Measurements from ENCODE around the gene CRYAA.
"Not testable (repeated sequence)": the region's sequence is repeated elsewhere in the genome, so short reads cannot be mapped to it uniquely, and the experiment has no call there.

Gene CRYAA, protein sequence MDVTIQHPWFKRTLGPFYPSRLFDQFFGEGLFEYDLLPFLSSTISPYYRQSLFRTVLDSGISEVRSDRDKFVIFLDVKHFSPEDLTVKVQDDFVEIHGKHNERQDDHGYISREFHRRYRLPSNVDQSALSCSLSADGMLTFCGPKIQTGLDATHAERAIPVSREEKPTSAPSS

DNA sequence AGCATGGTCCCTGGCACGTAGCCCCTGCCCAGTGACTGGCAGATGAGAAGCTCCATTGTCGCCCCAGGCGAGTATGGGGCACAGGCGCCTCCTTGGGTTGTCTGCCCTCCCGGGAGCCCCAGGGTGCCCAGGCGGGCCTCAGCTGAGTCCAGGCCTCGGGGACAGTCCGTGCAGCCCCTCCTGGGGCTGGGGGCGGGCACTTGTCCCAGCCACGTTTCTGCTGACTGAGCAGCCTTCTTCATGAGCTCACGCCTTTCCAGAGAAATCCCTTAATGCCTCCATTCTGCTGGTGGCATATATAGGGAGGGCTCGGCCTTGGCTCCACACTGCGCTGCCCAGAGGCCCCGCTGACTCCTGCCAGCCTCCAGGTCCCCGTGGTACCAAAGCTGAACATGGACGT lies at the start of gene CRYAA:
Gene CRYAA, plus strand, starts transcription at position 301 of the 400 bp plus-strand sequence. Its CDS starts 92 bp downstream, at position 393.
- not testable (repeated sequence) for DNase-seq

GRCh38 chr21:43130094-43130493 lies 38.7 kb upstream of the CRYAA start:
- not testable (repeated sequence) for DNase-seq

- DNase-seq, result not testable (repeated sequence)
These were observed 34.3 kb upstream of the CRYAA start for GRCh38 chr21:43134520-43134919.

DNA sequence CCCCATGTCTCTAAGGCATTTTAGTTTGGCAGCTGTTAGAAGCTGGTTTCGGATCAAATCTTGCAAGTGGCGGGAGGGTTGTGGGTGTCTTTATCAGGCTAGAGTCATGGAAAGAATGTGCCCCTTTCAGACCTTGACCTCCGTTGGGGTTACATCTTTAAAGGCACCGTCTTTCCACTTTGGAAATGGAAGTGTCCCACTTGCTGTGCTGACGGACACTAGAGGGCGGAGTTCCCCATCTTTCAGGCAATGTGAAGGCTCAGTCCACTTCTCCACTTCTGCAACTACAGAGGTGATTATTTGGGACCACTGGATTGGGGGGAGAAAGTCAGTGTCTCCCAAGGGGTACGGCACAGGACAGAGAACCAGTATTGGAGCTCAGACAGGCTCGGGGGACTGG lies 29.9 kb upstream of the CRYAA start:
- not testable (repeated sequence) for DNase-seq

- not testable (repeated sequence) for DNase-seq
These were observed 27.4 kb upstream of the CRYAA start for GRCh38 chr21:43141407-43141806.

DNA sequence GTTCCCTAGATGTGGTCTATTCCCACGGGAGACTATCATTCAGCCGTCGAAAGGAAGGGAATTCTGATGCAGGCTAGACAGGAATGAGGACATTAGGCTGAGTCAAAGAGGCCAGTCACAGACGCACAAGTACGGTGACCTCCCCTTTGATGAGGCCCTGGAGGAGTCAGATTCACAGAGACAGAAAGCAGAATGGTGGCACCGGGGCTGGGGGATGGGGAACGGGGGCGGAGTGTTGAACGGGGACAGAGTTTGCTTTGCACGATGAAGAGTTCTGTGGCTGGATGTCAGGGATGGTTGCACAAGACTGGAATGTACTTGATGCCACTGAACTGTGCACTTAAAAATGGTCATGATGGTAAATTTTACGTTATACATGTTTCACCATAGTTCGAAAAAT lies 22.2 kb upstream of the CRYAA start:
- not testable (repeated sequence) for DNase-seq

- DNase-seq, result not testable (repeated sequence)
These were observed 20.8 kb upstream of the CRYAA start for GRCh38 chr21:43147999-43148398.

DNA sequence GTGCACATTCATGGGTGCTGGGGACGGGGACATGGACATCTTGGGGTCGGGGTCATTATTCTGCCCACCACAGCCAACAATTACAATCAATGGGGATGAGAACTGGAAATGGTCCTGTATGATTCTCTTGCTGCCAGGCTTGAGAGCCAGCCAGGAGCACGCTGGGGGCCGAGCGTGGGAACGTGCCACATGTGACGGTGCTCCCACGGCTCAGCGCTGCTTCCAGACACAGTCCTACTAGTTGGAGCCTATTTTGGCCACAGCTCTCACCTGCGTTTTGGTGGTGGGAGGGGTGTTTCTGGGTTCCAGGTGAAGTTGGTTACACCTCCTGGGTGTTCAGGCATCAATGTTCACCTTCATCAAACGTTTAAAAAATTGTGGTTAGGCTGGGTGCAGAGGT lies 19.5 kb upstream of the CRYAA start:
- DNase-seq, result not testable (repeated sequence)

DNA sequence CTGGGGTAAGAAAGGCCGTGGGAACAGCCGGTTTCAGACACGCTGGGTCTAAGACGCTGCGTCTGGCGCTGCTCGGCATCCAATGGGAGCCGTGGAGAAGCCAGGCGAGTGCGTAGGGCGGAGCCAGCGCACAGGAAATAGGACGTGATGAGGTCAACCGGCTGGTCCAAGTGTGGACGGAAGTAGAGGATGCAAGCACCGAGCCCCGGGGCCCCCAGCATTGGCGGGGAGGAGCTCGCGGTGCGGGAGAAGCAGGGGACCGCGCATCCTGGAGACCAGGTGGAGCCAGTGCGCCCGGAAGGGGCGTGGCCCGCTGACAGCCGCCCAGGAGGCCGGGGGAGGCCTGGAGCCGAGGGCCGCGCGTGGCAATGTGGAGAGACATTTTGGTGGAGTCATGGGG lies 15.2 kb upstream of the CRYAA start:
- not testable (repeated sequence) for DNase-seq

GRCh38 chr21:43159279-43160175 lies 9.3 kb upstream of the CRYAA start:
- DNase-seq, result not testable (repeated sequence)

GRCh38 chr21:43161826-43162707 lies 6.7 kb upstream of the CRYAA start:
- DNase-seq, result not testable (repeated sequence)

DNA sequence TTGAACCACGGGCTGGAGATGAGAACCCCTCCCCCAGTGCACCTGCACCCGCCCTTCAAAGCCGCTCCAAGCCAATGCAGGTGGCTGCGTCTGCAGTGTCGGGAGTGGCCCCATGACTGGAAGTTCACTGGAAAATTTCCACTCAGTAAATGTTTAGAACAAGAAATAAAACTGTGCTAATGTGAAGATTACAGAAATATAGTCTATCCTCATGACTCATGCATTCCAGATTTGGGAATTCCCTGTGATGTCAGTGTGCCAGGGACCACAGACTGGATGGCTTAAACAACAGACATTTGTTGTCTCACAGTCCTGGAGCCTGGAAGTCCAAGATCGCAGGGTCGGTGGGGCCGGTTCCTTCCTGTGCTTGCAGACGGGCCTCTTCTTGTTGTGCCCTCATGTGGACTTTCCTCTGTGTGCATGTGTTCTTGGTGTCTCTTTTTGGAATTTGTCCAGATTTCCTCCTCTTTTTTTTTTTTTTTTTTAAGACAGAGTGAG lies 6.1 kb upstream of the CRYAA start:
- not testable (repeated sequence) for DNase-seq

GRCh38 chr21:43164823-43165222 lies 4.0 kb upstream of the CRYAA start:
- not testable (repeated sequence) for DNase-seq

DNA sequence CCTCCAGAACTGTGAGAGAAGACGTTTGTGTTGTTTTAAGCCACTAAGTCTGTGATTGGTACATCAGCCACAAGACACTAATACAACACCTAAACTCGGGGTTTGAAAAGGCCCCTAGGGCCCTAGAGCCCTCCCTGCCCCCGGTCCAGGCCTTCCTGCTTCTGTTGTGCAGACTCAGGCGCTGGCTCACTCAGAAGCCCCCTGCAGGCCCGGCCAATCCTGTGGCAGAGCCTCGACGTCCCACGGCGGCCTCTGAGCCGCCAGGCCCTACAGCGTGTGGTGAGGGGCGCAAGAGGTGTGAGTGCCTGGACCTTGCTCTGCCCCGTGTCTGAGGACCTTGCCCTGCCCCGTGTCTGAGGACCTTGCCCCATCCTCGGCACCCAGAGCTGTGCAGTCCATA lies 3.1 kb upstream of the CRYAA start:
- not testable (repeated sequence) for DNase-seq

DNA sequence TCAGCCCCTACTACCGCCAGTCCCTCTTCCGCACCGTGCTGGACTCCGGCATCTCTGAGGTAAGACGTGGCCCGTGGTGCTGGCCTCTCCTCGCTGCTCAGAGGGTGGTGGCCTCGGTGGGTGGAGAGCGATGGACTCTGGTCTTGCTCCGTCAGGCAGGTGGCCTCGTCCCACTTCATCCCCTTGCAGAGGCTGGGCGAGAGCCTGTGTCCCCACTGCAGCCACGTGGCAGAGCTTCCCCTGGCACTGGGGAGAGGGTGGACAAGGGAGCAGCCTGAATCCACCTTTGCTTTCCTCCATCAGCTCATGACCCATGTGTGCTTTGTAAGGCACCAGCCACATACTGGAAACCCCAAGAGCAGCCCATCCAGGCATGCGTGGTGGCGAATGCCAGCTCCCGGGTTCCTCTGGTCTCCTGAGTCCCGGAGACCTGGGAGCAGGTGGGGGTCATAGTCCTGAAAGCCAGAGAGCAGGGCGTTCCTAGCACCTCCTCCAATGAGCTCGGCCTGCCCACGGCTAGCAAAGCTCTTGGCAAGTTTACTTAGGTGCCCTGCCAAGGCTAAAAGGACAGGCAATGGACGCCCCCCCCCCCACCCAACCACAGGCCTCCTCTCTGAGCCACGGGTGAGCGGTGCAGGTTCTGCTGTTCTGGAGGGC lies 550 bp downstream of the CRYAA start:
- DNase-seq, result not testable (repeated sequence)

DNA sequence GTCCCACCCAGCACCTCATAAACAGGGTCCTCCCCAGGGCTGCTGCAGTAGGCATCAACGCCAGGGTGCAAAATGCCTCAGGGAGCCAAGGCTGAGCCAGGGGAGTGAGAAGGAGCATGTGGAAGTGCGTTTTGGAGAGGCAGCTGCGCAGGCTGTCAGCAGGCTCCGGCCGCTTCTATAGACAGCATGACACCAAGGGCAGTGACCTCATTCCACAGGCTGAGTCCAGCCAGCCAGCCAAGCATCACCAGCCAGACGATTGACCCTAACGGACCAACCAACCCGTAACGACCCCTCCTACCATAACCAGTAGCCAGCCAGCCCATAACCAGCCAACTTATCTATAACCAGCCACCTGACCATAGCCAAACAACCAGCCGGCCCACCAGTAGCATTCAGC lies 1.1 kb downstream of the CRYAA start:
- not testable (repeated sequence) for DNase-seq

- not testable (repeated sequence) for DNase-seq
These were observed 4.0 kb downstream of the CRYAA start for GRCh38 chr21:43172812-43173211.

GRCh38 chr21:43173438-43173837 lies 4.6 kb downstream of the CRYAA start:
- DNase-seq, result peak; percentile 7

GRCh38 chr21:43173930-43174329 lies 5.1 kb downstream of the CRYAA start:
- not testable (repeated sequence) for DNase-seq

- DNase-seq, result not testable (repeated sequence)
These were observed 6.2 kb downstream of the CRYAA start for GRCh38 chr21:43174998-43175397.

DNA sequence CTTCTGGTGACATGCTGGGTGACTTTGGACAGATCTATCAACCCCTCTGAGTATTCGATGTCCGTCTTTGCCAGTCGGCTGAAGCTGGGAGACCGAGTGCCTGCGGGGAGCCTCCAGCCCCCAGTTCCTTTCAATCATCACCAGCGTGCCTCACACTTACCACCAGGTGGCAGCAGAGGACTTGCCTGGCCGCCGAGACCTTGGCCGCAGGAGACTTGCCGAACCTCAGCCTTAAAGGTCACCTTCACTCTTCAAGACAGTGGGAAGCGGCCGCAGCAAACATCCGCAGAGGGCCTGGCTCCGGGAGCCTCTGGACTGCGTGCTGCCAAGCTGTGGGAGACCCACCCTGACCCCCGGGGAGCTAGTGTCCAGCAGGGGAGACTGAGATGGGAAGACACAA lies 7.8 kb downstream of the CRYAA start:
- not testable (repeated sequence) for DNase-seq
